Gastroesophageal sphincter (tissue), 4 donors: ENCODE data around the gene GIT1. TPM values are rescaled to one million over a fixed set of nuclear protein-coding genes. Genes with fewer than 3 reads are reported as not detected.

ENCODE experiments used
- ATAC-seq: fragments of 150-250 bp; one replicate; pipeline ENCODE4 v1.9.1; 2016; ENCODE audit warnings: mild to moderate bottlenecking, moderate library complexity
- H3K27ac ChIP-seq, 4 donors: fragments of 200-600 bp; sonication (generic) in 3 of 4; 1 replicate in 3 of 4; 2 replicates in 1 of 4; pipeline ENCODE4 v1.5.1; 2016 to 2019
- H3K27me3 ChIP-seq: fragments of 200-600 bp; sonication (generic); one replicate; pipeline ENCODE4 v1.5.1; 2019
- H3K36me3 ChIP-seq, 2 donors: fragments of 200-600 bp; sonication (generic); one replicate each; pipeline ENCODE4 v1.5.1; 2019; ENCODE audit warnings: control low read depth in 1 of 2
- H3K4me1 ChIP-seq, 3 donors: fragments of 200-600 bp; sonication (generic); 1 replicate in 2 of 3; 2 replicates in 1 of 3; pipeline ENCODE4 v1.5.1; 2016 to 2019; ENCODE audit warnings: control low read depth in 2 of 3
- H3K4me3 ChIP-seq, 2 donors: fragments of 200-600 bp; sonication (generic); one replicate each; pipeline ENCODE4 v1.5.1; 2019; ENCODE audit warnings: mild to moderate bottlenecking in 1 of 2, moderate library complexity in 1 of 2
- H3K9me3 ChIP-seq, 3 donors: fragments of 200-600 bp; sonication (generic); one replicate each; pipeline ENCODE4 v1.5.1; 2017 to 2019; ENCODE audit warnings: control low read depth in 2 of 3
- EP300 ChIP-seq: sonication (generic); formaldehyde crosslinking; IDR thresholded peaks from one replicate; pipeline ENCODE4 v1.6.1; 2017; ENCODE audit warnings: antibody characterized with exemption, mild to moderate bottlenecking
- POLR2A ChIP-seq, 2 donors: fragments of 450-650 bp; IDR thresholded peaks; one replicate each; pipeline ENCODE4 v1.6.1; 2017; ENCODE audit warnings: antibody characterized with exemption in 2 of 2, mild to moderate bottlenecking in 2 of 2, moderate library complexity in 1 of 2
- POLR2AphosphoS5 ChIP-seq: sonication (generic); formaldehyde crosslinking; IDR thresholded peaks from one replicate; pipeline ENCODE4 v1.6.1; 2017; ENCODE audit warnings: antibody characterized with exemption
- WGBS, 2 donors: methylation state at CpG; one replicate each; pipeline ENCODE4 v1.1.5; 2018; ENCODE audit warnings: low coverage in 1 of 2; 5-methylcytosine and 5-hydroxymethylcytosine counted together
- total RNA-seq, 4 donors: library from RNA; depleted of rRNA; stranded (reverse); fragments of >200 nt; gene quantifications; one replicate each; pipeline ENCODE4 v1.1.0, GENCODE V29; 2016
- TF ChIP-seq, protein P1 (sequence below), 4 experiments: fragments of 200-600 bp in 2 of 4; fragments of 450-650 bp in 2 of 4; sonication (generic) in 1 of 4; IDR thresholded peaks; one replicate each; pipeline ENCODE4 v1.5.1; 2017 to 2019; ENCODE audit warnings: antibody characterized with exemption in 4 of 4, mild to moderate bottlenecking in 2 of 4, moderate library complexity in 2 of 4

GIT1 gene
- total RNA-seq, 4 donors from 2014 or later = 30.4 to 47.8 (median 35.8) TPM

DNA sequence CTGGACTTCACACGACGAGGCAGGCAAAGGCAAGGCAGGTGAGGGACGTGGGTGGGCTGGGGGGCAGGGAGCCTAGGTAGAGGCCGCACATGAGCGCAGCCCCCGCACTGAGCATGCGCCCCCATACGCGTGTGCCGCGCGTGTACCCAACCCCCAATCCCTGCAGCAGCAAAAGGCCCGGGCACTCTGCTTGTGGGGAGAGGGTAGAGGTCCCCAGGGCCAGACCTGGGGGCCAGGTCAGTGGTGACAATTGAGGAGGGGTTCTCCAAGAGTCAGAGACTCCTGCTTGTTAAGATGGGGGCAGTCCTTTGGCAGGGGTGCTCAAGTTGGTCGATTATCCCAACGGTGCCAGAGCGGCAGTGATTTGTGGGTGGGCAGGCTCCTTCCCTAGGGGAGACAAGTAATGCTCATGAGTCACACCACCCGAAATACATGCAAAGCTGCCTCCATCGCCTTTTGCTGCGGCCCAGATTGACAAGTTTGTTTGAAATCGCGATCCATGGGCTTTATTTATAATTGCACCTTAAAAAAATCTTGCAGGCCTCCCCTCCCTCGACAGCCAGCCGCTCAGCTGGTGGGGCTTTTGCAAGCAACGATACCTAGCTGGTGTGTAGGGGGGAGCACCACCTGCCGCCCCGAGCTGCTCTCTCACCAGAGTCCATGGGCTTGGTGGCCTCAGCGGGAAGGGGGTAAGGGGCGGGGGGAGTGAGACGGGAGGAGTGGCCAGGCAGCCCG is 1.1 kb upstream of the GIT1 start:
- Histone ChIP-seq H3K27me3 (no peaks in the 10 kb centered on the region), H3K9me3 (no peaks in the 10 kb centered on the region), H3K4me3 (peak overlapping the region in 1 of 2 donors; percentile 89), H3K4me1 (peaks cover 0 to 86% (median 63%) of the 10 kb centered on the region in 3 donors), H3K36me3 (no peaks in the 10 kb centered on the region), H3K27ac (peak overlapping the region; percentile 64 to 98 (median 90))
- no peak for ATAC-seq
- 12% methylated on average over 5 of the region's 30 CpGs; no CpG with 5 or more reads in 1 of the 2 donors for WGBS, 2 donors
- TF ChIP-seq EP300 (no peak), POLR2AphosphoS5 (no peak), POLR2A (IDR thresholded peaks at IDR 0.05) (no peak)
- TF ChIP-seq, protein P1, sequence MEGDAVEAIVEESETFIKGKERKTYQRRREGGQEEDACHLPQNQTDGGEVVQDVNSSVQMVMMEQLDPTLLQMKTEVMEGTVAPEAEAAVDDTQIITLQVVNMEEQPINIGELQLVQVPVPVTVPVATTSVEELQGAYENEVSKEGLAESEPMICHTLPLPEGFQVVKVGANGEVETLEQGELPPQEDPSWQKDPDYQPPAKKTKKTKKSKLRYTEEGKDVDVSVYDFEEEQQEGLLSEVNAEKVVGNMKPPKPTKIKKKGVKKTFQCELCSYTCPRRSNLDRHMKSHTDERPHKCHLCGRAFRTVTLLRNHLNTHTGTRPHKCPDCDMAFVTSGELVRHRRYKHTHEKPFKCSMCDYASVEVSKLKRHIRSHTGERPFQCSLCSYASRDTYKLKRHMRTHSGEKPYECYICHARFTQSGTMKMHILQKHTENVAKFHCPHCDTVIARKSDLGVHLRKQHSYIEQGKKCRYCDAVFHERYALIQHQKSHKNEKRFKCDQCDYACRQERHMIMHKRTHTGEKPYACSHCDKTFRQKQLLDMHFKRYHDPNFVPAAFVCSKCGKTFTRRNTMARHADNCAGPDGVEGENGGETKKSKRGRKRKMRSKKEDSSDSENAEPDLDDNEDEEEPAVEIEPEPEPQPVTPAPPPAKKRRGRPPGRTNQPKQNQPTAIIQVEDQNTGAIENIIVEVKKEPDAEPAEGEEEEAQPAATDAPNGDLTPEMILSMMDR (IDR thresholded peaks at IDR 0.05) = no peak

DNA sequence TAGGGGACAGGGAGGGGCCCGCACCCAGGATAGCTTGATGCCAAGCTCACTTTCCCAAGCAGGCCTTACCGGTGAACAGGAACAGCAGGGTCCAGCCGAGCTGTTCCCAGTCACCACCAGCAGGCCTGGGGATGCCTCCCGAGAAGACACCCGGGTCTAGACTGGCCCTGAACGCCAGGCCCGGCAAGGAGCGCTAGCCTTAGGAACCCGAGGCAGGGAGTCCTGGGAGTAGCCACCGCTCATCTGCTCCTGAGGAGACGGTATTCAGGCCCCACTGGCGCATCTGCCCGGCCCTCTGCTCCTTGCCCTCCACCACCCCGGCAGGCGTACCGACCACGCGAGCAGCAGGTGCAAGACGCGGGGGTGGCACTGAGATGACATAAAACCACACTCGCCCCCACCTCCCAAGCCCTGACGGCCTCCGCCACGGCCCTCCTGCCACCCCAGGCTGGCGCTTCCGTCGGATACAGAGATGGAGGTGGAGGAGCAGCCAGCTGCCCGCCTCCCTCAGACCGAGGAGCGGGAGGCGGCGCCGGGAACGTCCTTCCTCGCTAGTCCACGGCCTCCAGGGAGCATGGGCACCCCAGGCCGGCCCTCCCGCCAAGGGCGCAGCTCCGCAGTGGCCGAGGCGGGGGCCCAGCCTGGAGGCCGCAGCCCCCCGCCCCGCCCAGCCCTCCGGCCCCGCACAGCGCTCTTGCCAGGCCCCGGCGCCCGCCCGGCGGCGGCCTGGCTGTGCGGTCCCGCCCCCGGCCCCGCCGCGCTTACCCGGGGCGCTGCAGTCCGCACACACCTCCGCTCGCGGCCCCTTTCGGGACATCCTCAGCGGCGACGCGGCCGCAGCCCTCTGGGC is 661 bp downstream of the GIT1 start:
- ATAC-seq = peak; percentile 29

DNA sequence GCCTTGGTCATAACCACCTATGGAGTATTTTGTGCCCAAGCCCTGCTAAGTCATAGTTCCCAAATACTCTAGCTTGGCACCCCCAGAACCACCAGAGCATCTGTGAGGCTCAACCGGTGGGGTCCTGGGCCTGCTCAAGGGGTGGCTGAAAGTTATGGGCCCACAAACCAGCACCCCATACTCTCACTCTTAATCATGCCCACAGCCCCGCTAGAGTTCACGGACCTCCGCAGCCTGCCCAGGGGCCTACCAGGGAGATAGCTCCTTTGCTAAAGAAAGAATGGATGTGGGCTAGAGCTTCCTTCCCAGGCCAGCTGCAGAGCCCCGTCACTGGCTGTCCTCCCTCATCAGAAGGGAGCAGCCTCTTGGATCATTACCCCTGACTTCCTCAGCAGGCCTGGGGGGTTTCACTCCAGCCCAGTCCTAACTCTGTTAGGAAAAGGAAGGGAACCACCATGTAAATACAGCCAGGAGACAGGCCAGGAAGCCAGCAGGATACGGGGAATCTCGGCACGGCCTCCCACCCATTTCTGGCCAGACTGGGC is 1.4 kb downstream of the GIT1 start:
- ATAC-seq = no peak
- peaks cover 0 to 8% of the 10 kb centered on the region in 2 donors for H3K36me3 ChIP-seq
- TF ChIP-seq EP300 (no peak), POLR2AphosphoS5 (no peak), POLR2A (IDR thresholded peaks at IDR 0.05) (no peak)
- TF ChIP-seq, protein P1 (IDR thresholded peaks at IDR 0.05) = no peak
- peaks cover 0 to 91% (median 65%) of the 10 kb centered on the region in 3 donors for H3K4me1 ChIP-seq
- H3K4me3 ChIP-seq = peak overlapping the region; percentile 80 to 89
- no CpG with 5 or more reads among the region's 8 CpGs for WGBS, 2 donors
- peak overlapping the region; percentile 56 to 98 (median 90) for H3K27ac ChIP-seq
- no peaks in the 10 kb centered on the region for H3K27me3 ChIP-seq
- no peaks in the 10 kb centered on the region for H3K9me3 ChIP-seq

More for the DNA sequence above, 661 bp downstream of the GIT1 start:
- no peaks in the 10 kb centered on the region for H3K27me3 ChIP-seq
- H3K9me3 ChIP-seq = no peaks in the 10 kb centered on the region
- H3K4me3 ChIP-seq = peak overlapping the region; percentile 80 to 89
- TF ChIP-seq, protein P1 (IDR thresholded peaks at IDR 0.05) = no peak
- TF ChIP-seq POLR2A (IDR thresholded peaks at IDR 0.05) (no peak), EP300 (no peak), POLR2AphosphoS5 (no peak)
- peak overlapping the region; percentile 56 to 98 (median 90) for H3K27ac ChIP-seq
- H3K4me1 ChIP-seq = peaks cover 0 to 87% (median 66%) of the 10 kb centered on the region in 3 donors
- no CpG with 5 or more reads among the region's 72 CpGs for WGBS, 2 donors
- H3K36me3 ChIP-seq = peaks cover 0 to 1% of the 10 kb centered on the region in 2 donors

DNA sequence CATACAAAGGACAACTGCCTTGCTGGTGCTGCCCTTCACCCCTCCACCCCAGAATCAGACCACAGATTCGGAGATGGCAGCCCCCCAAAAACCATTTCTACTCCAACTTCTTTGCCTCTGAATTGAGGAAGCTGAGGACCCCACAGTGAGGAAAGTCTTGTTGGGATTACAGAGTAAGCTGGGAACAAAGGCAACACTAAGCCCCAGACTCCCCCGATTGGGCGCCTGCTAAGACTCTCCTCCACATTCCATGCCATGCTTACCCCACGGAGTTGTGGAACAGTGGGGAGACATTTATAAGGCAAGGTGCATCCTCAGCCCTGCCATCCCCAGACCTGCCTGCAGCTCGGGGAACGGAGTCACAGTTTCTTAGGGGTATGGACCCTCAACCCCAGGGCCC is 1.9 kb downstream of the GIT1 start:
- TF ChIP-seq, protein P1 (IDR thresholded peaks at IDR 0.05) = no peak
- TF ChIP-seq POLR2AphosphoS5 (no peak), POLR2A (IDR thresholded peaks at IDR 0.05) (no peak), EP300 (no peak)
- WGBS, 2 donors = 80% methylated on average over 1 of the region's 6 CpGs; no CpG with 5 or more reads in 1 of the 2 donors
- Histone ChIP-seq H3K4me3 (peak overlapping the region in 1 of 2 donors; percentile 89), H3K9me3 (no peaks in the 10 kb centered on the region), H3K27ac (peak overlapping the region in 3 of 4 donors; percentile 89 to 98 (median 90)), H3K36me3 (peaks cover 0 to 13% of the 10 kb centered on the region in 2 donors), H3K27me3 (no peaks in the 10 kb centered on the region), H3K4me1 (peaks cover 0 to 92% (median 63%) of the 10 kb centered on the region in 3 donors)
- ATAC-seq = no peak
